ENCODE results near the gene SLC41A1. TPM values are rescaled to one million over a fixed set of nuclear protein-coding genes. Genes with fewer than 3 reads are reported as not detected.

Gene SLC41A1
- total and polyA plus RNA-seq, 2 experiments from 2014 or later, result 11.8 to 30.0 TPM

- Histone ChIP-seq H3K36me3 (ENCODE audit: insufficient read depth) (no peaks in the 10 kb centered on the region; the same call in none of the 2 replicates), H3K9me2 (ENCODE audit: insufficient read depth) (no peaks in the 10 kb centered on the region), H3K4me1 (ENCODE audit: insufficient read depth) (peaks cover 9% of the 10 kb centered on the region), H2AFZ (no peak overlapping the region), H3K4me2 (no peak overlapping the region), H3F3A (replicated peaks; ENCODE audit: low read depth) (peaks cover 6% of the 10 kb centered on the region; the same call in 1 of the 2 replicates), H4K20me1 (replicated peaks; ENCODE audit: insufficient read depth) (peaks cover 4% of the 10 kb centered on the region; the same call in 1 of the 2 replicates), H3K27ac (ENCODE audit: low read depth) (no peak overlapping the region), H3K27me3 (ENCODE audit: insufficient read depth) (peaks cover 41% of the 10 kb centered on the region), H3K79me2 (replicated peaks; ENCODE audit: insufficient read depth) (no peaks in the 10 kb centered on the region), H3K4me3 (no peak overlapping the region)
- DNase-seq (ENCODE audit: low spot score), result no peak
- peaks cover 13% of the 10 kb centered on the region; the same call in 2 of the 3 replicates for H3K9me3 Mint-ChIP-seq
- peaks cover 10% of the 10 kb centered on the region for H3K4me1 Mint-ChIP-seq
- no peaks in the 10 kb centered on the region for H3K36me3 Mint-ChIP-seq (ENCODE audit: low read depth)
- peaks cover 24% of the 10 kb centered on the region for H3K27me3 Mint-ChIP-seq (ENCODE audit: insufficient read depth, low read depth, poor library complexity)
- H3K4me3 Mint-ChIP-seq, result no peak overlapping the region
- TF ChIP-seq EZH2 (IDR thresholded peaks at IDR 0.05; ENCODE audit: low read depth, unreplicated experiment) (no peak), EZH2phosphoT487 (IDR thresholded peaks at IDR 0.05; ENCODE audit: unreplicated experiment) (no peak), ZNF331 (CRISPR knock-in tag; IDR thresholded peaks at IDR 0.05; ENCODE audit: low read depth) (no peak), JUNB (IDR thresholded peaks at IDR 0.05; ENCODE audit: unreplicated experiment) (no peak), NANOG (IDR thresholded peaks at IDR 0.05; ENCODE audit: borderline replicate concordance) (no peak)
- TF ChIP-seq, protein P1, sequence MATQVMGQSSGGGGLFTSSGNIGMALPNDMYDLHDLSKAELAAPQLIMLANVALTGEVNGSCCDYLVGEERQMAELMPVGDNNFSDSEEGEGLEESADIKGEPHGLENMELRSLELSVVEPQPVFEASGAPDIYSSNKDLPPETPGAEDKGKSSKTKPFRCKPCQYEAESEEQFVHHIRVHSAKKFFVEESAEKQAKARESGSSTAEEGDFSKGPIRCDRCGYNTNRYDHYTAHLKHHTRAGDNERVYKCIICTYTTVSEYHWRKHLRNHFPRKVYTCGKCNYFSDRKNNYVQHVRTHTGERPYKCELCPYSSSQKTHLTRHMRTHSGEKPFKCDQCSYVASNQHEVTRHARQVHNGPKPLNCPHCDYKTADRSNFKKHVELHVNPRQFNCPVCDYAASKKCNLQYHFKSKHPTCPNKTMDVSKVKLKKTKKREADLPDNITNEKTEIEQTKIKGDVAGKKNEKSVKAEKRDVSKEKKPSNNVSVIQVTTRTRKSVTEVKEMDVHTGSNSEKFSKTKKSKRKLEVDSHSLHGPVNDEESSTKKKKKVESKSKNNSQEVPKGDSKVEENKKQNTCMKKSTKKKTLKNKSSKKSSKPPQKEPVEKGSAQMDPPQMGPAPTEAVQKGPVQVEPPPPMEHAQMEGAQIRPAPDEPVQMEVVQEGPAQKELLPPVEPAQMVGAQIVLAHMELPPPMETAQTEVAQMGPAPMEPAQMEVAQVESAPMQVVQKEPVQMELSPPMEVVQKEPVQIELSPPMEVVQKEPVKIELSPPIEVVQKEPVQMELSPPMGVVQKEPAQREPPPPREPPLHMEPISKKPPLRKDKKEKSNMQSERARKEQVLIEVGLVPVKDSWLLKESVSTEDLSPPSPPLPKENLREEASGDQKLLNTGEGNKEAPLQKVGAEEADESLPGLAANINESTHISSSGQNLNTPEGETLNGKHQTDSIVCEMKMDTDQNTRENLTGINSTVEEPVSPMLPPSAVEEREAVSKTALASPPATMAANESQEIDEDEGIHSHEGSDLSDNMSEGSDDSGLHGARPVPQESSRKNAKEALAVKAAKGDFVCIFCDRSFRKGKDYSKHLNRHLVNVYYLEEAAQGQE (IDR thresholded peaks at IDR 0.05; ENCODE audit: unreplicated experiment), result no peak
- no peak overlapping the region for H3K27ac Mint-ChIP-seq
- ATAC-seq, result no peak
Measured at GRCh38 chr1:205772607-205773032, 40.4 kb downstream of the SLC41A1 start.

- Histone ChIP-seq H3K27me3 (ENCODE audit: insufficient read depth) (peaks cover 30% of the 10 kb centered on the region), H2AFZ (no peak overlapping the region), H3F3A (replicated peaks; ENCODE audit: low read depth) (peaks cover 6% of the 10 kb centered on the region; the same call in 1 of the 2 replicates), H3K79me2 (replicated peaks; ENCODE audit: insufficient read depth) (no peaks in the 10 kb centered on the region), H3K9me2 (ENCODE audit: insufficient read depth) (no peaks in the 10 kb centered on the region), H3K4me2 (no peak overlapping the region), H4K20me1 (replicated peaks; ENCODE audit: insufficient read depth) (peaks cover 4% of the 10 kb centered on the region; the same call in 1 of the 2 replicates), H3K27ac (ENCODE audit: low read depth) (no peak overlapping the region), H3K36me3 (ENCODE audit: insufficient read depth) (no peaks in the 10 kb centered on the region; the same call in 1 of the 2 replicates), H3K4me3 (no peak overlapping the region), H3K4me1 (ENCODE audit: insufficient read depth) (peaks cover 9% of the 10 kb centered on the region)
- no peaks in the 10 kb centered on the region for H3K36me3 Mint-ChIP-seq (ENCODE audit: low read depth)
- no peak overlapping the region for H3K4me3 Mint-ChIP-seq
- DNase-seq (ENCODE audit: low spot score), result no peak
- H3K4me1 Mint-ChIP-seq, result peaks cover 10% of the 10 kb centered on the region
- peaks cover 3% of the 10 kb centered on the region; the same call in 1 of the 3 replicates for H3K9me3 Mint-ChIP-seq
- ATAC-seq, result no peak
- no peak overlapping the region for H3K27ac Mint-ChIP-seq
- peaks cover 24% of the 10 kb centered on the region for H3K27me3 Mint-ChIP-seq (ENCODE audit: insufficient read depth, low read depth, poor library complexity)
- TF ChIP-seq EZH2phosphoT487 (IDR thresholded peaks at IDR 0.05; ENCODE audit: unreplicated experiment) (no peak), JUNB (IDR thresholded peaks at IDR 0.05; ENCODE audit: unreplicated experiment) (no peak), ZNF331 (CRISPR knock-in tag; IDR thresholded peaks at IDR 0.05; ENCODE audit: low read depth) (no peak), ZNF114 (CRISPR knock-in tag; IDR thresholded peaks at IDR 0.05) (no peak), EZH2 (IDR thresholded peaks at IDR 0.05; ENCODE audit: low read depth, unreplicated experiment) (no peak), NANOG (IDR thresholded peaks at IDR 0.05; ENCODE audit: borderline replicate concordance) (no peak), POLR2AphosphoS5 (IDR thresholded peaks at IDR 0.05; ENCODE audit: low read depth) (no peak)
- TF ChIP-seq, protein P1 (IDR thresholded peaks at IDR 0.05; ENCODE audit: unreplicated experiment), result no peak
Measured at GRCh38 chr1:205770618-205771017, 42.4 kb downstream of the SLC41A1 start.
